Measurements from ENCODE around the gene TMEM116. TPM values are rescaled to one million over a fixed set of nuclear protein-coding genes. Genes with fewer than 3 reads are reported as not detected.
"Not testable (repeated sequence)": the region's sequence is repeated elsewhere in the genome, so short reads cannot be mapped to it uniquely, and the experiment has no call there.

TMEM116 gene
- total RNA-seq, 1 donor from 2014 or later, result 49.3 TPM

GRCh38 chr12:111991535-111991934, 21.4 kb downstream of the TMEM116 start:
- intact Hi-C loops (cut with micrococcal nuclease), result no loop called here
- ATAC-seq (no peak), DNase-seq (no peak)

- intact Hi-C loops (cut with micrococcal nuclease), result no loop called here
- DNase-seq, result no peak
- ATAC-seq, result no peak
Observed at GRCh38 chr12:111984820-111985219, 28.1 kb downstream of the TMEM116 start.

- intact Hi-C loops (cut with micrococcal nuclease), result no loop called here
- DNase-seq, result no peak
- ATAC-seq, result no peak
Observed at GRCh38 chr12:111981987-111982386, 31.0 kb downstream of the TMEM116 start.

DNA sequence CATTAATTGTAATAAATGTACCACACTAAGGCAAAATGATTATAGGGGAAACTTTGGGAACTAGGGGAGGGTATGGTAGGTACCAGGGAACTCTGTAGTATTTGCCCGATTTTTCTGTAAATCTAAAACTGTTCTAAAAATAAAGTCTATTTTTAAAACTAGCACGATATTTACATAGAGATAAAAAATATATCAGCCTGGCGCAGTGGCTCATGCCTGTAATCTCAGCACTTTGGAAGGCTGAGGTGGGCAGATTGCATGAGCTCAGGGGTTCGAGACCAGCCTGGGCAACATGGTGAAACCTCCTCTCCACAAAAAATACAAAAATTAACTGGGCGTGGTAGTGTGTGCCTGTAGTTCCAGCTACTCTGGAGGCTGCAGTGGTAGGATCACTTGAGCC, 32.4 kb downstream of the TMEM116 start:
- DNase-seq (no peak), ATAC-seq (no peak)
- intact Hi-C loops (cut with micrococcal nuclease), result no loop called here

DNA sequence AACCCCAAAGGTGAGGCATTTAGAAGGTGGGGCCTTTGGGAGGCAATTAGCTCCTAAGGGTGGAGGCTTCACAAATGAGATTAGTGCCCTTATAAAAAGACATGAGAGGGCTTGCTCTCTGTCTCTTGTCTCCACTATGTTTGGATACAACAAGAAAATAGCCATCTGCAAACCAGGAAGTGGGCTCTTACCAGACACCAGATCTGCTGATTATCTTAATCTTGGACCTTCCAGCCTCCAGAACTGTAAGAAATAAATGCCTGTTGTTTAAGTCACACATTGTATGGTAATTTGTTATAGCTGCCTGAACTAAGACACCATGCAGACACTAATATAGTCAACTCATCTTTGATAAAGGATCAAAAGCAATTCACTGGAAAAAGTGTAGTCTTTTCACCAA, 34.4 kb downstream of the TMEM116 start:
- DNase-seq, result no peak
- ATAC-seq, result no peak
- intact Hi-C loops (cut with micrococcal nuclease), result no loop called here

- DNase-seq (no peak), ATAC-seq (no peak)
- intact Hi-C loops (cut with micrococcal nuclease), result no loop called here
Observed at GRCh38 chr12:111976860-111977259, 36.1 kb downstream of the TMEM116 start.

DNA sequence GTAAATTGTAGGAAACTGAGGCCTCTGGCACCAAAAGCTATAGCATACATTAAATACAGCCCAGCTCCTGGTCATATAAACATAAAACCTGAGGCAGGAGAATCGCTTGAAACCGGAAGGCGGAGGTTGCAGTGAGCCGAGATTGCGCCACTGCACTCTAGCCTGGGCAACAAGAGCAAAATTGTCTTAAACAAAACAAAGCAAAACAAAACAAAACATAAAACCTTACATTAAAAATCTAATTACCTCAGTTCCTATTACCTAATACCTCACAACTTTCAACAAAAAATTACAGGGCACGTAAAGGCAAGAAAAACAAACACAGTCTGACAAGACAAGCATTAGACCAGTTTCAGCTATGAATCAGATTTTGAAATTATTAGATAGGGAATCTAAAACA, 36.7 kb downstream of the TMEM116 start:
- DNase-seq (no peak), ATAC-seq (no peak)
- intact Hi-C loops (cut with micrococcal nuclease), result no loop called here

- ATAC-seq, result no peak
- DNase-seq, result no peak
- intact Hi-C loops (cut with micrococcal nuclease), result no loop called here
Observed at GRCh38 chr12:111975161-111975931, 37.6 kb downstream of the TMEM116 start.

DNA sequence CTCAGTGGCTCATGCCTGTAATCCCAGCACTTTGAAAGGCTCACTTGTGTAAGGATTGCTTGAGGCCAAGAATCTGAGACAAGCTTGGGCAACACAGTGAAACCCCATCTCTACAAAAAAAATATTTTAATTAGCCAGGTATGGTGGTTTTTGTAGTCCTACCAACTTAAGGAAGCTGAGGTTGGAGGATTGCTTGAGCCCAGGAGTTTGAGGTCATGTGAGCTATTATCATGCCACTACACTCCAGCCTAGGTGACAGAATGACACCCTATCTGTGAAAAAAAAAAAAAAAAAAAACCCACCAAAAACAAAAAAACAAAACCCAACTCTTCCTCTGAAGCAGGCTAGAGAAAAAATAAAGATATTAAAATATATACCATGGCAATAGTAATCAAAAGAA, 41.2 kb downstream of the TMEM116 start:
- ATAC-seq (no peak), DNase-seq (no peak)
- intact Hi-C loops (cut with micrococcal nuclease), result no loop called here

DNA sequence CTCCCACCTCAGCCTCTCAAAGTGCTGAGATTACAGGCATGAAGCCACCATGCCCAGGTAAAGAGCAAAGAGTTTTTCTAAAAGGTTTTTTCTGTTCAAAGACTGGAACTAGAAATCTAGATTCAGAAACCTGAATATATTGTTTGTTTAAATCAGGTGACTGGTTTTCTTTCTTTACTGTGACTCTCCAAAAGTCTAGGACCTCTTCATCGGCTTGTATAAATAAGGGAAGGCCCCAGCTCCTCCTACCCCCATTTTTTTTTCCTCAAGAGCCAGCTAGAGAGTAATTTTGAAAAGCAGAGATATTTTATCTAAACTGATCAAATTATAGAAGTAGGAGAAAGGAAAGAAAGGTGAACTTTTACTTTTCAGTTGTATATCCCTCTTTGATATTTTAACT, 48.0 kb downstream of the TMEM116 start:
- intact Hi-C loops (cut with micrococcal nuclease), result no loop called here
- DNase-seq (no peak), ATAC-seq (no peak)

GRCh38 chr12:111959518-111959917, 53.4 kb downstream of the TMEM116 start:
- intact Hi-C loops (cut with micrococcal nuclease); DNase-seq; ATAC-seq: not testable (repeated sequence)

- intact Hi-C loops (cut with micrococcal nuclease); DNase-seq; ATAC-seq: not testable (repeated sequence)
Observed at GRCh38 chr12:111957224-111957623, 55.7 kb downstream of the TMEM116 start.

- ATAC-seq (no peak), DNase-seq (no peak)
- intact Hi-C loops (cut with micrococcal nuclease), result no loop called here
Observed at GRCh38 chr12:111954969-111955368, 58.0 kb downstream of the TMEM116 start.

DNA sequence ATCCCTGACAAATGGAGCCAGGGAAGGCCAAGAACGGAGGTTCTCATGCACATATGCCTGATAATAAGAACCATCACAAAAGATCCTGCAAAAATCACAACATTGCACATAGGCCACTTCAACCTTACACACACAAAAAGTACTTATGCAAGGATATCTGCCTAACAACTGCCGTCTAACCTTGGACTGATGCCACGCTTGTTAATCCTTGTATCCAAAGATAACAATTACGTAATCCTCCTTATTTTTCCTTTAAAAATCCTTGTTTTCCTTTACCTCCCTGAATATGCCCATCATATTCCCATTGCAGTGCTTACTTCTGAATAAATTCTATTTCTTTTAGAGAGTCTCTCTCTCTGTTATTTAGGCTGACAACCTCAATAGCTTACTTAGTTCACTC, 59.5 kb downstream of the TMEM116 start:
- ATAC-seq (peak; percentile 39), DNase-seq (no peak)
- intact Hi-C loops (cut with micrococcal nuclease), result no loop called here

DNA sequence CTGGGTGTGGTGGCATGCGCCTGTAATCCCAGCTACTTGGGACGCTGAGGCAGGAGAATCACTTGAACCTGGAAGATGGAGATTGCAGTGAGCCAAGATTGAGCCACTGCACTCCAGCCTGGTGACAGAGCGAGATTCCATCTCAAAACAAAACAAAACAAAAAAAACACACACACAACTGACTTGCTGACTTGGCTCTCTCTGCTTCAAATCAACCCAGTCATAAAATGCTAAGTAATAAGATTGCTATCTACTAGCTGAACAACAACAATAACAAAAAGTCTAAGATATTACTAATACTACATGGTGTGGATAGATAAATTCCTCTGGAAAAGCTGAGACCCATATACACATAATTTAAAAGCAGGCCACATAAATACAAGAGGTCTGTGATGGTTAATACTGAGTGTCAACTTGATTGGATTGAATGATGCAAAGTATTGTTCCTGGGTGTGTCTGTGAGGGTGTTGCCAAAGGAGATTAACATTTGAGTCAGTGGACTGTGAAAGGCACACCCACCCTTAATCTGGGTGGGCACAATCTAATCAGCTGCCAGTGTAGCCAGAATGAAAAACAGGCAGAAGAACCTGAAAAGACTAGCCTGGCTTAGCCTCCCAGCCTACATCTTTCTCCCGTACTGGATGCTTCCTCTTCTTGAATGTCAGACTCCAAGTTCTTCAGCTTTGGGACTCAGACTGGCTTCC, 60.7 kb downstream of the TMEM116 start:
- intact Hi-C loops (cut with micrococcal nuclease); DNase-seq; ATAC-seq: not testable (repeated sequence)

DNA sequence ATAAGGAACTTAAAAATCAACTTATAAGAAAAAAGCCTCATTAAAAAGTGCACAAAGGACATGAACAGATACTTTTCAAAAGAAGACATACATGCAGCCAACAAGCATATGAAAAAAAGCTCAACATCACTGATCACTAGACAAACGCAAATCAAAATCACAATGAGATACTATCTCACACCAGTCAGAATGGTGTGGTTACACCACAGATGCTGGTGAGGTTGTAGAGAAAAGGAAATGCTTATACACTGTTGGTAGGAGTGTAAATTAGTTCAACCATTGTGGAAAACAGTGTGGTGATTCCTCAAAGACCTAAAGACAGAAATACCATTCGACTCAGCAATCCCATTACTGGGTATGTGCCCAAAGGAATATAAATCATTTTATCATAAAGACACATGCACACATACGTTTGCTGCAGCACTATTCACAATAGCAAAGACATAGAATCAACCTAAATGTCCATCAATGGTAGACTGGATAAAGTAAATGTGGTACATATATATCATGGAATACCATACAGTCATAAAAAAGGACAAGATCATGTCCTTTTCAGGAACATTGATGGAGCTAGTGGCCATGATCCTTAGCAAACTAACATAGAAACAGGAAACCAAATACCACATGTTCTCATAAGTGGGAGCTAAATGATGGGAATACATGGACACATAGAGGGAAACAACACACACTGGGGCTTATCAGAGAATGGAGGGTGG, 61.8 kb downstream of the TMEM116 start:
- intact Hi-C loops (cut with micrococcal nuclease); ATAC-seq; DNase-seq: not testable (repeated sequence)

GRCh38 chr12:111943929-111944328, 69.0 kb downstream of the TMEM116 start:
- DNase-seq (no peak), ATAC-seq (no peak)
- intact Hi-C loops (cut with micrococcal nuclease), result loop anchor here (10.0 kb wide), 1 partner anchor 71 kb away; the partner anchor contains the start of genes ERP29 and TMEM116

DNA sequence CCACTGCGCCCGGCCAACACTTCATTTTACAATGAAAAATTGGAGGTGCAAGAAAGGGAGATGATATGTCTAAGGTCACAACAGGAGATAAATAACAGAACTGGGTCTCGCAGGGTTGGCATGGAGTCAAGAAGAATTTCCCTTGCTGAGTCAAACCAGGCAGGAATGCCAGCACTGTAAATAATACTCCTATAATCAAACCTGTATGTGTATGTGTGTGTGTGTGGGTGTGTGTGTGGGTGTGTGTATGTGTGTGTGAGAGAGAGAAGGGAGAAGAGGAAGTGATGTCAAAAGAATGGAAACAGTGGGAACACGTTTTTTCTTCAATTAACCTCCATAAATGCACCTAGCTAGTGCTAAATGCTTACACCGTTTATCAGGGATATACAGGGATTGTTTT, 70.4 kb downstream of the TMEM116 start:
- no peak for ATAC-seq
- intact Hi-C loops (cut with micrococcal nuclease), result loop anchor here (10.0 kb wide), 1 partner anchor 72 kb away; the partner anchor contains the start of genes ERP29 and TMEM116

GRCh38 chr12:111937429-111937828, 75.5 kb downstream of the TMEM116 start:
- intact Hi-C loops (cut with micrococcal nuclease), result no loop called here
- ATAC-seq (peak; percentile 84), DNase-seq (no peak)

More for the DNA sequence above, 70.4 kb downstream of the TMEM116 start:
- no peak for DNase-seq

- DNase-seq (no peak), ATAC-seq (peak; percentile 9)
- intact Hi-C loops (cut with micrococcal nuclease), result no loop called here
Observed at GRCh38 chr12:111936869-111937268, 76.1 kb downstream of the TMEM116 start.

All from left ventricle myocardium superior (tissue), 1 donor.